H1 (cell line): ENCODE results near the gene ATG16L2. TPM values are rescaled to one million over a fixed set of nuclear protein-coding genes. Genes with fewer than 3 reads are reported as not detected.

Experiments
- CTCF ChIA-PET: fragments of 300-600 bp; sonication (Branson Sonifier 250); formaldehyde crosslinking; loops from one replicate; lab custom pipeline; 2021; ENCODE audit not compliant: partially characterized antibody; lab: Charles Lee
- POLR2A ChIA-PET: fragments of 300-600 bp; sonication (Branson Sonifier 250); formaldehyde crosslinking; loops from one replicate; lab custom pipeline; 2021; ENCODE audit warnings: inconsistent platforms; ENCODE audit not compliant: partially characterized antibody; lab: Charles Lee
- DNase-seq, 2 experiments: peaks; one replicate each; pipeline versions ENCODE4 v3.0.0 to v3.0.0-alpha.2; 2010 to 2022; ENCODE audit warnings: low spot score in 2 of 2, low read depth in 1 of 2, mixed read lengths in 1 of 2
- FAIRE-seq: peaks from 2 replicates; lab custom pipeline; 2011; peaks lifted over from hg19 to GRCh38; lab: Jason Lieb, UNC
- H2AFZ ChIP-seq: 2 replicates; pipeline ENCODE4 v1.8.1; 2012; ENCODE audit warnings: low read length, inconsistent platforms
- H2AK5ac ChIP-seq: 2 replicates; pipeline ENCODE4 v1.6.1; 2013; ENCODE audit warnings: low read depth, low read length
- H2BK120ac ChIP-seq: replicated peaks from 2 replicates; pipeline ENCODE3; 2013; ENCODE audit warnings: low read depth, low read length, inconsistent platforms
- H2BK12ac ChIP-seq: 2 replicates; pipeline ENCODE4 v1.6.1; 2013; ENCODE audit warnings: low read depth, low read length
- H2BK15ac ChIP-seq: 2 replicates; pipeline ENCODE4 v1.6.1; 2013; ENCODE audit warnings: low read length
- H2BK20ac ChIP-seq: 2 replicates; pipeline ENCODE4 v1.6.1; 2013; ENCODE audit warnings: low read length
- H2BK5ac ChIP-seq: 2 replicates; pipeline ENCODE4 v1.6.1; 2013; ENCODE audit warnings: low read depth, low read length
- H3K14ac ChIP-seq: 2 replicates; pipeline ENCODE4 v1.6.1; 2013; ENCODE audit warnings: inconsistent platforms; ENCODE audit not compliant: insufficient read length
- H3K18ac ChIP-seq: 2 replicates; pipeline ENCODE4 v1.6.1; 2013; ENCODE audit warnings: low read length; ENCODE audit errors: extremely low read depth
- H3K23ac ChIP-seq: 2 replicates; pipeline ENCODE4 v1.6.1; 2013; ENCODE audit warnings: inconsistent platforms; ENCODE audit not compliant: insufficient read length
- H3K23me2 ChIP-seq: 2 replicates; pipeline ENCODE4 v1.6.1; 2013; ENCODE audit warnings: low read depth, low read length
- H3K27ac ChIP-seq: 2 replicates; pipeline ENCODE4 v1.6.1; 2011; ENCODE audit warnings: low read depth, low read length, inconsistent platforms
- H3K27me3 ChIP-seq, 4 experiments: replicated peaks in 1 of 4; 1 replicate in 1 of 4; 2 replicates in 3 of 4; pipeline versions ENCODE4 v1.6.1 to v1.8.1; 2011 to 2013; ENCODE audit warnings: low read length in 3 of 4, mild to moderate bottlenecking in 3 of 4, inconsistent platforms in 2 of 4, mixed read lengths in 2 of 4, moderate library complexity in 1 of 4; ENCODE audit not compliant: control insufficient read depth in 3 of 4, insufficient read depth in 3 of 4; ENCODE audit errors: extremely low read depth in 1 of 4
- H3K36me3 ChIP-seq, 4 experiments: 2 replicates each; pipeline versions ENCODE4 v1.6.1 to v1.8.1; 2011 to 2013; ENCODE audit warnings: mild to moderate bottlenecking in 4 of 4, low read length in 3 of 4, moderate library complexity in 2 of 4, control low read depth in 1 of 4, inconsistent platforms in 1 of 4; ENCODE audit not compliant: insufficient read depth in 4 of 4, control insufficient read depth in 2 of 4
- H3K4ac ChIP-seq: replicated peaks from 2 replicates; pipeline ENCODE3; 2013; ENCODE audit warnings: low read length, low read depth, mixed read lengths, inconsistent platforms; ENCODE audit not compliant: insufficient read length
- H3K4me1 ChIP-seq, 4 experiments: replicated peaks in 1 of 4; 1 replicate in 1 of 4; 2 replicates in 3 of 4; pipeline versions ENCODE4 v1.6.1 to v1.8.1; 2011 to 2013; ENCODE audit warnings: low read length in 3 of 4, inconsistent platforms in 2 of 4, mixed read lengths in 1 of 4; ENCODE audit not compliant: insufficient read depth in 4 of 4, control insufficient read depth in 3 of 4
- H3K4me2 ChIP-seq, 2 experiments: 2 replicates each; pipeline versions ENCODE4 v1.6.1 to v1.8.1; 2011 to 2013; ENCODE audit warnings: low read depth in 2 of 2, low read length in 2 of 2, control low read depth in 1 of 2, inconsistent platforms in 1 of 2, mild to moderate bottlenecking in 1 of 2; ENCODE audit not compliant: insufficient read depth in 1 of 2
- H3K4me3 ChIP-seq, 4 experiments: fragments of 200-600, 300-600 bp in 1 of 4; sonication (generic), shearing (Covaris generic), sonication (Bioruptor Twin) in 1 of 4; 2 replicates each; pipeline versions ENCODE4 v1.5.1 to v1.8.1; 2011 to 2016; ENCODE audit warnings: low read length in 4 of 4, low read depth in 3 of 4, control low read depth in 2 of 4, inconsistent platforms in 2 of 4, mild to moderate bottlenecking in 2 of 4, mixed read lengths in 1 of 4, moderate library complexity in 1 of 4; ENCODE audit not compliant: insufficient read depth in 2 of 4; ENCODE audit errors: extremely low read depth in 1 of 4
- H3K56ac ChIP-seq: replicated peaks from 2 replicates; pipeline ENCODE3; 2013; ENCODE audit warnings: low read depth, mild to moderate bottlenecking, mixed read lengths, low read length, inconsistent platforms; ENCODE audit not compliant: insufficient read length
- H3K79me1 ChIP-seq: 2 replicates; pipeline ENCODE4 v1.6.1; 2013; ENCODE audit warnings: low read depth, low read length, control low read depth
- H3K79me2 ChIP-seq, 2 experiments: 2 replicates each; pipeline versions ENCODE4 v1.6.1 to v1.8.1; 2012 to 2013; ENCODE audit warnings: low read length in 2 of 2, mild to moderate bottlenecking in 2 of 2, inconsistent platforms in 1 of 2; ENCODE audit not compliant: insufficient read depth in 2 of 2, control insufficient read depth in 1 of 2
- H3K9ac ChIP-seq, 4 experiments: replicated peaks in 1 of 4; 1 replicate in 1 of 4; 2 replicates in 3 of 4; pipeline versions ENCODE4 v1.6.1 to v1.8.1; 2011 to 2013; ENCODE audit warnings: low read depth in 3 of 4, low read length in 3 of 4, control low read depth in 2 of 4, mild to moderate bottlenecking in 2 of 4, moderate library complexity in 2 of 4, inconsistent platforms in 1 of 4; ENCODE audit errors: extremely low read depth in 1 of 4
- H3K9me3 ChIP-seq, 2 experiments: 2 replicates each; pipeline versions ENCODE4 v1.6.1 to v1.8.1; 2012 to 2013; ENCODE audit warnings: mild to moderate bottlenecking in 2 of 2, moderate library complexity in 2 of 2, control low read depth in 1 of 2, inconsistent platforms in 1 of 2, low read depth in 1 of 2, low read length in 1 of 2, mixed read lengths in 1 of 2; ENCODE audit not compliant: insufficient read depth in 2 of 2
- H4K20me1 ChIP-seq, 2 experiments: replicated peaks in 1 of 2; 2 replicates each; pipeline versions ENCODE3 to v1.8.1; 2011 to 2013; ENCODE audit warnings: inconsistent platforms in 2 of 2, low read length in 2 of 2, mild to moderate bottlenecking in 1 of 2; ENCODE audit not compliant: insufficient read depth in 2 of 2, control insufficient read depth in 1 of 2
- H4K5ac ChIP-seq: 2 replicates; pipeline ENCODE4 v1.6.1; 2013; ENCODE audit warnings: low read length, low read depth, mixed read lengths, inconsistent platforms; ENCODE audit not compliant: insufficient read length
- H4K8ac ChIP-seq: 2 replicates; pipeline ENCODE4 v1.8.0; 2013; ENCODE audit warnings: mild to moderate bottlenecking, moderate library complexity, low read length, inconsistent platforms; ENCODE audit not compliant: insufficient read depth; ENCODE audit errors: extremely low read depth
- H4K91ac ChIP-seq: replicated peaks from 2 replicates; pipeline ENCODE3; 2013; ENCODE audit warnings: low read length, mixed read lengths, inconsistent platforms; ENCODE audit not compliant: insufficient read length
- CEBPB ChIP-seq: IDR thresholded peaks from 2 replicates; pipeline ENCODE4 v1.6.1; 2012; ENCODE audit warnings: low read depth, low read length
- CTBP2 ChIP-seq: IDR thresholded peaks from 2 replicates; pipeline ENCODE4 v1.7.0; 2011; ENCODE audit warnings: borderline replicate concordance, mild to moderate bottlenecking, moderate library complexity, mixed read lengths, low read length; ENCODE audit not compliant: insufficient read depth, insufficient read length
- EP300 ChIP-seq, 2 experiments: IDR thresholded peaks; 1 replicate in 1 of 2; 2 replicates in 1 of 2; pipeline ENCODE4 v1.6.1; 2011 to 2012; ENCODE audit warnings: low read depth in 2 of 2, low read length in 2 of 2, mild to moderate bottlenecking in 2 of 2, borderline replicate concordance in 1 of 2, inconsistent platforms in 1 of 2, moderate library complexity in 1 of 2
- HDAC2 ChIP-seq, 2 experiments: fragments of 300-600 bp in 1 of 2; sonication (generic) in 1 of 2; IDR thresholded peaks; 2 replicates each; pipeline ENCODE4 v1.6.1; 2011 to 2012; ENCODE audit warnings: low read depth in 2 of 2, low read length in 2 of 2, mild to moderate bottlenecking in 2 of 2, moderate library complexity in 2 of 2, borderline replicate concordance in 1 of 2, inconsistent platforms in 1 of 2
- KDM1A ChIP-seq: fragments of 200-600, 300-600 bp; sonication (generic); IDR thresholded peaks from 2 replicates; pipeline ENCODE4 v1.7.1; 2016; ENCODE audit warnings: mild to moderate bottlenecking, low read length, borderline replicate concordance
- KDM4A ChIP-seq: IDR thresholded peaks from one replicate; pipeline ENCODE4 v1.7.1; 2012; ENCODE audit warnings: low read depth, mild to moderate bottlenecking, moderate library complexity, low read length, inconsistent platforms; ENCODE audit not compliant: severe bottlenecking
- WGBS, 2 experiments: shearing (Covaris generic) in 1 of 2; methylation state at CpG; one replicate each; pipeline versions ENCODE4 v1.1.6 to v1.1.7; 2013 to 2015; ENCODE audit warnings: low lambda C conversion rate in 2 of 2, mixed read lengths in 2 of 2, inconsistent platforms in 1 of 2, low coverage in 1 of 2, missing lambda C conversion rate in 1 of 2; ENCODE audit not compliant: insufficient replicate concordance in 2 of 2, insufficient coverage in 1 of 2, insufficient read length in 1 of 2; ENCODE audit errors: extremely low coverage in 1 of 2, missing lambda C conversion rate in 1 of 2; 5-methylcytosine and 5-hydroxymethylcytosine counted together
- polyA plus RNA-seq, 7 experiments: library from polyadenylated mRNA; depleted of rRNA in 3 of 7; stranded (reverse) in 5 of 7; unstranded in 2 of 7; fragments of >200 nt in 5 of 7; fragments of 200-250 nt in 2 of 7; gene quantifications; 1 replicate in 5 of 7; 2 replicates in 1 of 7; 4 replicates in 1 of 7; pipeline versions ENCODE4 v1.2.1 to v1.2.3, GENCODE V29; 2011 to 2013; ENCODE audit warnings: missing spikeins in 2 of 7, mixed read lengths in 2 of 7
- total RNA-seq: library from RNA; stranded (reverse); fragmentation: NEBNext Ultra II Directional; extraction: Animal tissue kit (Norgen Biotek cat#: 25700); gene quantifications from 2 replicates; pipeline ENCODE4 v1.2.1, GENCODE V29; 2021
- TF ChIP-seq, protein P1 (sequence below): IDR thresholded peaks from 2 replicates; pipeline ENCODE4 v1.6.1; 2012; ENCODE audit warnings: low read length, inconsistent platforms

ATG16L2 gene
- total and polyA plus RNA-seq, 2 of the 8 experiments (the other 6 are each of a cell fraction or from before 2014, with no cell fraction given) = 11.0 to 18.5 TPM

DNA sequence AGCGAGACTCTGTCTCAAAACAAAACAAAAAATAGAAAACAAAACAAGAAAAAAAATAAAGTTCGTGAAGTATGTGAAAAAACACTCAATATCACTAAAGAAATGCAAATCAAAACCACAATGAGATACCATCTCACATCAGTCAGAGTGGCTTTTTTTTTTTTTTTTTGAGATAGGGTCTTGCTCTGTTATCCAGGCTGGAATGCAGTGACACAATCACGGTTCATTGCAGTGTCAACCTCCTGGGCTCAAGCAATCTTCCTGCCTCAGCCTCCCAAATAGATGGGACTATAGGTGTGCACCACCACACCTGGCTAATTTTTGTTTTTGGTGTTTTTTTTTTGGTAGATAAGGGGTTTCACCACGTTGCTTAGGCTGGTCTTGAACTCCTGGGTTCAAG, 37.5 kb downstream of the ATG16L2 start:
- no peaks in the 10 kb centered on the region for H4K20me1 ChIP-seq

More for the DNA sequence above, 37.5 kb downstream of the ATG16L2 start:
- Histone ChIP-seq H3K79me2 (no peaks in the 10 kb centered on the region), H2BK12ac (no peak overlapping the region), H3K18ac (no peak overlapping the region), H3K23me2 (no peaks in the 10 kb centered on the region), H3K9me3 (no peaks in the 10 kb centered on the region), H3K36me3 (no peaks in the 10 kb centered on the region), H2AK5ac (no peak overlapping the region), H4K8ac (no peak overlapping the region), H3K79me1 (no peaks in the 10 kb centered on the region), H2BK5ac (no peak overlapping the region), H2AFZ (no peak overlapping the region), H2BK20ac (no peak overlapping the region), H3K27me3 (no peaks in the 10 kb centered on the region), H4K91ac (no peak overlapping the region), H2BK15ac (no peak overlapping the region), H3K4me2 (no peak overlapping the region), H3K14ac (no peak overlapping the region), H3K9ac (no peak overlapping the region), H3K4me3 (no peak overlapping the region), H3K23ac (no peak overlapping the region), H2BK120ac (no peak overlapping the region), H4K5ac (no peak overlapping the region), H3K56ac (no peak overlapping the region), H3K27ac (no peak overlapping the region), H3K4ac (no peak overlapping the region), H3K4me1 (no peaks in the 10 kb centered on the region)
- no peak for TF ChIP-seq EP300 (IDR thresholded peaks at IDR 0.05; ENCODE audit: borderline replicate concordance in 1 of 2, low read depth in 2 of 2, low read length in 2 of 2)
- no peak for TF ChIP-seq KDM1A
- TF ChIP-seq CTBP2 = no peak
- TF ChIP-seq KDM4A = no peak
- no peak for TF ChIP-seq CEBPB
- TF ChIP-seq HDAC2 (IDR thresholded peaks at IDR 0.05; ENCODE audit: borderline replicate concordance in 1 of 2, low read depth in 2 of 2, low read length in 2 of 2) = no peak
- TF ChIP-seq, protein P1, sequence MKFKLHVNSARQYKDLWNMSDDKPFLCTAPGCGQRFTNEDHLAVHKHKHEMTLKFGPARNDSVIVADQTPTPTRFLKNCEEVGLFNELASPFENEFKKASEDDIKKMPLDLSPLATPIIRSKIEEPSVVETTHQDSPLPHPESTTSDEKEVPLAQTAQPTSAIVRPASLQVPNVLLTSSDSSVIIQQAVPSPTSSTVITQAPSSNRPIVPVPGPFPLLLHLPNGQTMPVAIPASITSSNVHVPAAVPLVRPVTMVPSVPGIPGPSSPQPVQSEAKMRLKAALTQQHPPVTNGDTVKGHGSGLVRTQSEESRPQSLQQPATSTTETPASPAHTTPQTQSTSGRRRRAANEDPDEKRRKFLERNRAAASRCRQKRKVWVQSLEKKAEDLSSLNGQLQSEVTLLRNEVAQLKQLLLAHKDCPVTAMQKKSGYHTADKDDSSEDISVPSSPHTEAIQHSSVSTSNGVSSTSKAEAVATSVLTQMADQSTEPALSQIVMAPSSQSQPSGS = no peak
- ChIA-PET POLR2A (no interaction called here), CTCF (interaction anchor here (1.9 kb wide), 1 partner anchor 20 kb away, joined by 5 read pairs; no protein-coding TSS in a partner anchor)
- FAIRE-seq (no peak), DNase-seq (no peak)
- 87% methylated on average over 4 of the region's 4 CpGs; no CpG with 5 or more reads in 1 of the 2 experiments for WGBS, 2 experiments
